GM12874 (cell line): ENCODE results near the gene C10orf67.

ENCODE experiments used
- CTCF ChIP-seq: IDR thresholded peaks from 2 replicates; pipeline ENCODE4 v1.5.1; 2011; ENCODE audit warnings: low read depth, mild to moderate bottlenecking, control low read depth, low read length, moderate library complexity; ENCODE audit not compliant: insufficient read depth

C10orf67 gene

GRCh38 chr10:23359692-23360380 lies 15.2 kb upstream of the C10orf67 start:
- TF ChIP-seq CTCF = no peak

GRCh38 chr10:23358357-23358756 lies 13.8 kb upstream of the C10orf67 start:
- no peak for TF ChIP-seq CTCF

- no peak for TF ChIP-seq CTCF
Measured at GRCh38 chr10:23354630-23355279, 10.2 kb upstream of the C10orf67 start.

GRCh38 chr10:23351926-23352519 lies 7.4 kb upstream of the C10orf67 start:
- no peak for TF ChIP-seq CTCF

GRCh38 chr10:23345861-23346260 lies 1.3 kb upstream of the C10orf67 start:
- TF ChIP-seq CTCF = no peak

- no peak for TF ChIP-seq CTCF
Measured at GRCh38 chr10:23343591-23344240, 881 bp downstream of the C10orf67 start.

GRCh38 chr10:23342213-23342884 lies 2.2 kb downstream of the C10orf67 start:
- no peak for TF ChIP-seq CTCF
